Fibroblast of the aortic adventitia (primary cell): ENCODE results near the gene ABCG1. TPM values are rescaled to one million over a fixed set of nuclear protein-coding genes. Genes with fewer than 3 reads are reported as not detected.

ENCODE experiments used
- DNase-seq: peaks from one replicate; pipeline ENCODE4 v3.0.0-alpha.2; 2010; ENCODE audit warnings: low read depth
- H3K4me3 ChIP-seq: 2 replicates; pipeline ENCODE4 v1.5.1; 2011; ENCODE audit warnings: low read depth, mild to moderate bottlenecking, control low read depth, low read length, moderate library complexity
- CTCF ChIP-seq: IDR thresholded peaks from 2 replicates; pipeline ENCODE4 v1.5.1; 2011; ENCODE audit warnings: mild to moderate bottlenecking, low read length, control low read depth, inconsistent platforms; ENCODE audit not compliant: insufficient read depth
- total RNA-seq: library from RNA; depleted of rRNA; stranded (reverse); fragments of >200 nt; gene quantifications from 2 replicates; pipeline ENCODE4 v1.2.3, GENCODE V29; 2012; ENCODE audit warnings: low replicate concordance

Gene ABCG1
- total RNA-seq, 1 donor, result 0.09 TPM

- H3K4me3 ChIP-seq, result no peak overlapping the region
- no peak for TF ChIP-seq CTCF
- DNase-seq, result no peak
Measured at GRCh38 chr21:42191696-42192595, 27.0 kb upstream of the ABCG1 start.

GRCh38 chr21:42193131-42193671 is 25.7 kb upstream of the ABCG1 start:
- no peak overlapping the region for H3K4me3 ChIP-seq
- TF ChIP-seq CTCF, result no peak
- DNase-seq, result no peak

GRCh38 chr21:42193721-42194120 is 25.2 kb upstream of the ABCG1 start:
- no peak overlapping the region for H3K4me3 ChIP-seq
- TF ChIP-seq CTCF, result no peak
- DNase-seq, result no peak

GRCh38 chr21:42194863-42195262 is 24.1 kb upstream of the ABCG1 start:
- DNase-seq, result no peak
- no peak overlapping the region for H3K4me3 ChIP-seq
- TF ChIP-seq CTCF, result no peak

GRCh38 chr21:42195378-42196031 is 23.4 kb upstream of the ABCG1 start:
- TF ChIP-seq CTCF, result no peak
- peak; percentile 49 for DNase-seq
- no peak overlapping the region for H3K4me3 ChIP-seq

- no peak overlapping the region for H3K4me3 ChIP-seq
- TF ChIP-seq CTCF, result no peak
- DNase-seq, result peak; percentile 79
Measured at GRCh38 chr21:42198929-42199867, 19.7 kb upstream of the ABCG1 start.
